Mesendoderm (in vitro differentiated cells): Measurements from ENCODE around the gene CMIP. TPM values are rescaled to one million over a fixed set of nuclear protein-coding genes. Genes with fewer than 3 reads are reported as not detected.
A peak's percentile ranks its signal among the peaks of the same experiment; 100 is the strongest.

ENCODE experiments used
- DNase-seq: peaks from one replicate; pipeline ENCODE4 v3.0.0; 2013
- H2AK5ac ChIP-seq: 2 replicates; pipeline ENCODE4 v1.6.1; 2013; ENCODE audit warnings: low read length, inconsistent platforms
- H2BK120ac ChIP-seq: 2 replicates; pipeline ENCODE4 v1.6.1; 2013; ENCODE audit warnings: low read depth, mild to moderate bottlenecking, low read length, moderate library complexity, mixed read lengths
- H2BK15ac ChIP-seq: replicated peaks from 2 replicates; pipeline ENCODE4 v1.6.1; 2013; ENCODE audit warnings: low read depth, mild to moderate bottlenecking, moderate library complexity
- H2BK5ac ChIP-seq: 2 replicates; pipeline ENCODE4 v1.6.1; 2013; ENCODE audit warnings: low read length, inconsistent platforms
- H3K18ac ChIP-seq: 2 replicates; pipeline ENCODE4 v1.6.1; 2013; ENCODE audit warnings: mild to moderate bottlenecking, low read length, mixed read lengths
- H3K23ac ChIP-seq: one replicate; pipeline ENCODE4 v1.6.1; 2013; ENCODE audit warnings: low read length
- H3K27ac ChIP-seq: 2 replicates; pipeline ENCODE4 v1.5.1; 2013; ENCODE audit warnings: low read depth, mild to moderate bottlenecking, inconsistent platforms, low read length, moderate library complexity
- H3K27me3 ChIP-seq: 2 replicates; pipeline ENCODE4 v1.6.1; 2013; ENCODE audit warnings: low read length, control low read depth, mild to moderate bottlenecking, inconsistent platforms; ENCODE audit not compliant: insufficient read depth, poor library complexity
- H3K36me3 ChIP-seq: 2 replicates; pipeline ENCODE4 v1.6.1; 2013; ENCODE audit warnings: low read length, inconsistent platforms; ENCODE audit not compliant: control insufficient read depth, insufficient read depth
- H3K4ac ChIP-seq: one replicate; pipeline ENCODE4 v1.6.1; 2013; ENCODE audit warnings: low read depth, mild to moderate bottlenecking, low read length, moderate library complexity
- H3K4me1 ChIP-seq: 2 replicates; pipeline ENCODE4 v1.6.1; 2013; ENCODE audit warnings: low read depth, low read length, inconsistent platforms; ENCODE audit not compliant: control insufficient read depth
- H3K4me2 ChIP-seq: 2 replicates; pipeline ENCODE4 v1.6.1; 2013; ENCODE audit warnings: low read length
- H3K4me3 ChIP-seq: 2 replicates; pipeline ENCODE4 v1.5.1; 2013; ENCODE audit warnings: mild to moderate bottlenecking, low read length
- H3K56ac ChIP-seq: one replicate; pipeline ENCODE4 v1.6.1; 2013; ENCODE audit warnings: low read length
- H3K79me1 ChIP-seq: 2 replicates; pipeline ENCODE4 v1.6.1; 2013; ENCODE audit warnings: low read length, inconsistent platforms
- H3K79me2 ChIP-seq: 2 replicates; pipeline ENCODE4 v1.6.1; 2013; ENCODE audit warnings: mild to moderate bottlenecking, low read length; ENCODE audit not compliant: control insufficient read depth, insufficient read depth
- H3K9ac ChIP-seq: 2 replicates; pipeline ENCODE4 v1.6.1; 2013; ENCODE audit warnings: low read length, inconsistent platforms
- H4K5ac ChIP-seq: one replicate; pipeline ENCODE4 v1.6.1; 2013; ENCODE audit warnings: low read length
- H4K8ac ChIP-seq: one replicate; pipeline ENCODE4 v1.6.1; 2013; ENCODE audit warnings: low read depth, mild to moderate bottlenecking, control low read depth, low read length, moderate library complexity
- WGBS: extraction: QIAGEN DNeasy Blood & Tissue Kit; methylation state at CpG from one replicate; pipeline ENCODE4 v1.1.7; 2013; ENCODE audit warnings: low lambda C conversion rate, missing lambda C conversion rate; ENCODE audit not compliant: insufficient coverage; ENCODE audit errors: extremely low coverage; 5-methylcytosine and 5-hydroxymethylcytosine counted together
- small RNA-seq: library from polyadenylated mRNA; stranded (forward); fragments of <200 nt; extraction: miRNeasy Mini kit (QIAGEN cat#:217004); gene quantifications from one replicate; pipeline ENCODE3, GENCODE V24; 2013; ENCODE audit not compliant: insufficient read depth

Gene CMIP

DNA sequence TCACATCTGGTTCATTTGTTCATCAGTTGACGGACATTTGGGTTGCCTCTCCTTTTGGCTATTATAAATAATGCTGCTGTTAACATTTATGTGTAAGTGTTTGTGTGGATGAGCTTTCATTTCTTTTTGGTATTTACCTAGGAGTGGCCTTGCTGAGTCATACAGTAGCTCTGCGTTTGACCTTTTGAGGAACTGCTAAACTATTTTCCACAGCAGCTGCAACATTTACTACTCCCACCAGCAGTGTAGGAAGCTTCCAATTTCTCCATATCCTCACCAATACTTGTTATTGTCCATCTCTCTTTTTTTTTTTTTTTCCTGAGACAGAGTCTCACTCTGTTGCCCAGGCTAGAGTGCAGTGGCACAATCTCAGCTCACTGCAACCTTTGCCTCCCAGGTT lies 313.8 kb downstream of the CMIP start:
- H3K56ac ChIP-seq = no peak overlapping the region

More for the DNA sequence above, 313.8 kb downstream of the CMIP start:
- no CpG with 5 or more reads among the region's 2 CpGs for WGBS
- H3K18ac ChIP-seq = no peak overlapping the region
- no peak overlapping the region for H2BK120ac ChIP-seq
- no peak overlapping the region for H3K9ac ChIP-seq
- H2AK5ac ChIP-seq = no peak overlapping the region
- no peak overlapping the region for H4K5ac ChIP-seq
- no peaks in the 10 kb centered on the region for H3K79me2 ChIP-seq
- H3K4me3 ChIP-seq = no peak overlapping the region
- no peaks in the 10 kb centered on the region for H3K79me1 ChIP-seq
- DNase-seq = no peak
- H3K36me3 ChIP-seq = no peaks in the 10 kb centered on the region
- no peak overlapping the region for H2BK15ac ChIP-seq
- no peak overlapping the region for H2BK5ac ChIP-seq
- H3K4me2 ChIP-seq = no peak overlapping the region
- no peaks in the 10 kb centered on the region for H3K27me3 ChIP-seq
- H3K4me1 ChIP-seq = no peaks in the 10 kb centered on the region
- no peak overlapping the region for H4K8ac ChIP-seq
- no peak overlapping the region for H3K27ac ChIP-seq
- no peak overlapping the region for H3K4ac ChIP-seq
- no peak overlapping the region for H3K23ac ChIP-seq

Small RNA genes lying within 50 kb of the gene (small RNA-seq; reads per million reads assigned to genes)
- not detected for gene MIR6504
- 3.0 reads per million, percentile 46 among the genes with 10 or more reads in this experiment for gene MIR7854
